ENCODE data around the gene FCRL6.

DNA sequence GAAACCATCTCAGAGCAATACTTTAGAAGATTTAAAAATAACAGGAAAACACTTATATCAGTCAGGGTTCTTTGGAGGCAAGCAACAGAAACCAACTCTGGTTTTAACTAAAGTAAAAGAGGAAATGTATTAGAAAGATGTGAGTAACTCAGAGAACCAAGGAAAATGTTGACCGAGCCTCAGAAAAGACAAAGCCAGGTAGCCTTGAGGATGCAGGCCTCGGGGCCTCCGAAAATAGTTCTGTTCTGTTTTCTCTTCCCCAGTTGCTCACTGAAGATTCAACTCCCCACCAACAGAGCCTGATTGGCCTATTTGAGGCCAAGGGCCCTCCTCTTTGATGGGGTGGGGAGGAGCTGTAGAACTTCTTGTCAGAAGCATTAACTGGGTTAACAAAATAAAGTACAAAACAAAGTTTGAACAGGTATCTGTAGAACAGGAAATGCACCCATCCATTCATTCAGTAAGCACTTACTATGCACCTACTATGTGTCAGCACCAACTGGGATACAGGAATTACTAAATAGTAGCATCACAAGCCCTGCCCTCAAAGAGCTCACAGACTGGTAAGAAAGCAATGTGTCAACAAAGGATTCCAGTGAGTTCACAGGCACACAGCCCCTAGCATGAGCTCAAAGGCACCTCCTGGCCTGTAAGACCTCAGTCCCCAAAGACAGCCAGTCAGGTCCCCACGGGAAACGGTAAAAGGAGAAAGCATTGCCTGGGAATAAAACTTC, 37.1 kb downstream of the FCRL6 start:
- TF ChIP-seq EZH2 (IDR thresholded peaks at IDR 0.05; ENCODE audit: insufficient read depth, poor library complexity, severe bottlenecking): no peak
- no peak for TF ChIP-seq EZH2phosphoT487 (IDR thresholded peaks at IDR 0.05; ENCODE audit: insufficient read depth, low read depth)
